Smooth muscle cell (in vitro differentiated cells): ENCODE results near the gene DIP2C. TPM values are rescaled to one million over a fixed set of nuclear protein-coding genes. Genes with fewer than 3 reads are reported as not detected.

ENCODE experiments used
- DNase-seq: peaks from one replicate; lab custom pipeline; 2025; ENCODE audit not compliant: unreplicated experiment; lab: John Stamatoyannopoulos, UW
- H2AFZ ChIP-seq: fragments of 200-600 bp; sonication (generic); 2 replicates; pipeline ENCODE4 v1.6.0; 2016; ENCODE audit warnings: antibody characterized with exemption, low read depth, mild to moderate bottlenecking
- H3F3A ChIP-seq: fragments of 200-600 bp; sonication (generic); 2 replicates; pipeline ENCODE4 v1.6.0; 2017; ENCODE audit warnings: antibody characterized with exemption, low read depth
- H3K27ac ChIP-seq: fragments of 200-600 bp; sonication (generic); 2 replicates; pipeline ENCODE4 v1.5.1; 2016; ENCODE audit warnings: low read depth, mild to moderate bottlenecking
- H3K27me3 ChIP-seq: fragments of 200-600 bp; sonication (generic); 2 replicates; pipeline ENCODE4 v1.6.1; 2016; ENCODE audit warnings: low read depth, mild to moderate bottlenecking
- H3K36me3 ChIP-seq: fragments of 200-600 bp; sonication (generic); 2 replicates; pipeline ENCODE4 v1.5.1; 2016; ENCODE audit warnings: low read depth
- H3K4me1 ChIP-seq: fragments of 200-600 bp; sonication (generic); 2 replicates; pipeline ENCODE4 v1.5.1; 2016; ENCODE audit warnings: low read depth
- H3K4me2 ChIP-seq: fragments of 200-600 bp; sonication (generic); 2 replicates; pipeline ENCODE4 v1.6.0; 2016; ENCODE audit warnings: mild to moderate bottlenecking
- H3K4me3 ChIP-seq: fragments of 200-600 bp; sonication (generic); 2 replicates; pipeline ENCODE4 v1.5.1; 2016; ENCODE audit warnings: mild to moderate bottlenecking
- H3K79me2 ChIP-seq: fragments of 200-600 bp; sonication (generic); 2 replicates; pipeline ENCODE4 v1.6.0; 2016; ENCODE audit warnings: low read depth, mild to moderate bottlenecking
- H3K9ac ChIP-seq: fragments of 200-600 bp; sonication (generic); 2 replicates; pipeline ENCODE4 v1.6.0; 2016; ENCODE audit warnings: low read depth
- H3K9me3 ChIP-seq: fragments of 200-600 bp; sonication (generic); replicated peaks from 2 replicates; pipeline ENCODE4 v1.5.1; 2016; ENCODE audit warnings: low read depth
- H4K20me1 ChIP-seq: fragments of 200-600 bp; sonication (generic); 2 replicates; pipeline ENCODE4 v1.6.0; 2016; ENCODE audit warnings: low read depth
- CTCF ChIP-seq: fragments of 200-600 bp; sonication (generic); IDR thresholded peaks from 2 replicates; pipeline ENCODE4 v1.5.1; 2017; ENCODE audit warnings: borderline replicate concordance, mild to moderate bottlenecking, antibody characterized with exemption; ENCODE audit not compliant: insufficient read depth, poor library complexity, severe bottlenecking
- WGBS: methylation state at CpG from one replicate; pipeline ENCODE4 v1.1.7; 2016; ENCODE audit warnings: low lambda C conversion rate; 5-methylcytosine and 5-hydroxymethylcytosine counted together
- polyA plus RNA-seq: library from polyadenylated mRNA; unstranded; fragments of >200 nt; fragmentation: Nextera tagmentation; extraction: Ambion mirVana; gene quantifications from 2 replicates; pipeline ENCODE4 v1.2.1, GENCODE V29; 2016
- total RNA-seq: library from RNA; depleted of rRNA; stranded (reverse); fragments of >200 nt; gene quantifications from 2 replicates; pipeline ENCODE4 v1.2.3, GENCODE V29; 2014

The DIP2C gene
- total and polyA plus RNA-seq, 2 experiments from 2014 or later, result 14.9 to 15.3 TPM

- DNase-seq, result no peak
- H3K36me3 ChIP-seq, result no peaks in the 10 kb centered on the region
- H3F3A ChIP-seq, result no peaks in the 10 kb centered on the region
- 93% methylated on average over 22 of the region's 22 CpGs for WGBS
- H3K27me3 ChIP-seq, result no peaks in the 10 kb centered on the region
- no peak overlapping the region for H3K4me2 ChIP-seq
- H4K20me1 ChIP-seq, result peaks cover 5% of the 10 kb centered on the region
- H3K79me2 ChIP-seq, result no peaks in the 10 kb centered on the region
- peaks cover 3% of the 10 kb centered on the region for H3K4me1 ChIP-seq
- no peak overlapping the region for H3K4me3 ChIP-seq
- H3K9ac ChIP-seq, result no peak overlapping the region
- H3K9me3 ChIP-seq, result no peaks in the 10 kb centered on the region
- H2AFZ ChIP-seq, result no peak overlapping the region
- no peak overlapping the region for H3K27ac ChIP-seq
- TF ChIP-seq CTCF, result no peak
These were observed 290.5 kb downstream of the DIP2C start for GRCh38 chr10:398954-399353.

- Histone ChIP-seq H3K79me2 (no peaks in the 10 kb centered on the region), H3K36me3 (no peaks in the 10 kb centered on the region), H3K4me1 (peaks cover 3% of the 10 kb centered on the region), H3K27me3 (no peaks in the 10 kb centered on the region), H3F3A (no peaks in the 10 kb centered on the region), H3K9me3 (no peaks in the 10 kb centered on the region), H3K4me3 (no peak overlapping the region), H3K9ac (no peak overlapping the region), H4K20me1 (peaks cover 5% of the 10 kb centered on the region), H3K27ac (no peak overlapping the region), H2AFZ (no peak overlapping the region), H3K4me2 (no peak overlapping the region)
- no peak for TF ChIP-seq CTCF
- 85% methylated on average over 18 of the region's 18 CpGs for WGBS
- no peak for DNase-seq
These were observed 292.0 kb downstream of the DIP2C start for GRCh38 chr10:397321-398068.

DNA sequence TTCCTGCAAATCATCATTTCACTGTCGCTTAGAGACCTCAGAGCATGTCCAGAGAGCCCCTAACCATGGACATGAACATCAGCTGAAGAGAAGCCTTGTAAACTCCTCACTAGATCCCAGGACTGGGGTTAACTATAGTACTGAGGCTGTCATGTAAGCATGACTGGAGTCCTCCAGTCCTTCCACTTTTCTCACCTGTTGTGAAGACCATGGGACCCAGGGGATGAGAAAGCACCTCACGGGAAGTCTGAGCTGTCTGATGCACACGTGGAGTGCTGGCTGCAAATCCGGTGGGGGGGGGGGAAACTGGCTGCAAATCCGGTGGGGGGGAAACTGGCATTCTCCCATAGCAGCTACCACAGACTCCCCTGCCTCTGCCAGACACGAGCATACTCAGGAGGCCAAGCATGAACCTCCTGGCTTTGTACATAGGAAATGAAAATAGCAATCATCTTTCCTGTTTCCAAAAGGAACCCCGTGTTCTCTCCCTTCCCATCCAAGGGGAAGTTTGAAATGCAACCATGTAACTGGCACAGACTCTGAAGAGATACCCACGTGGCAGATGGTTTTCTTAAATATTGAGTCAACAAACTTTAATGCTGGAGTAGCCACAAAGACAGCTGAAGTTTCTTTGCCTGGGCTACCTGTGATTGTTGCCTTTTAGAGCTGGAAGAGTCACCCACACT is 292.8 kb downstream of the DIP2C start:
- 90% methylated on average over 7 of the region's 8 CpGs for WGBS
- no peak overlapping the region for H3K9ac ChIP-seq
- no peak overlapping the region for H3K27ac ChIP-seq

More for the DNA sequence above, 292.8 kb downstream of the DIP2C start:
- Histone ChIP-seq H2AFZ (no peak overlapping the region), H4K20me1 (peaks cover 5% of the 10 kb centered on the region), H3K4me3 (no peak overlapping the region), H3K27me3 (no peaks in the 10 kb centered on the region), H3K79me2 (no peaks in the 10 kb centered on the region), H3K36me3 (no peaks in the 10 kb centered on the region), H3K9me3 (no peaks in the 10 kb centered on the region), H3K4me1 (peaks cover 3% of the 10 kb centered on the region), H3F3A (no peaks in the 10 kb centered on the region), H3K4me2 (no peak overlapping the region)
- DNase-seq, result no peak
- TF ChIP-seq CTCF, result no peak
